PC-3 (cell line): ENCODE results near the gene MYO3B. TPM values are rescaled to one million over a fixed set of nuclear protein-coding genes. Genes with fewer than 3 reads are reported as not detected.
"Not testable (repeated sequence)": the region's sequence is repeated elsewhere in the genome, so short reads cannot be mapped to it uniquely, and the experiment has no call there.

Source experiments
- ATAC-seq: fragments of 200-7000 bp; cut with Tn5 transposase; 2 replicates; pipeline ENCODE4 v1.9.1; 2020; ENCODE audit warnings: mild to moderate bottlenecking, moderate library complexity
- BruUV-seq: library from RNA; stranded (reverse); fragments of 400-500 nt; replicated peaks from 2 replicates; lab custom pipeline; 2021; lab: Mats Ljungman, UMichigan
- CTCF ChIA-PET: fragments of 300-600 bp; sonication (Branson Sonifier 250); formaldehyde crosslinking; loops from one replicate; lab custom pipeline; 2022; ENCODE audit warnings: antibody characterized with exemption; lab: Charles Lee
- POLR2A ChIA-PET: fragments of 300-600 bp; sonication (Branson Sonifier 250); formaldehyde crosslinking; loops from one replicate; lab custom pipeline; 2022; ENCODE audit warnings: antibody characterized with exemption; ENCODE audit not compliant: unreplicated experiment; lab: Charles Lee
- DNase-seq: peaks from one replicate; pipeline ENCODE4 v3.0.0-alpha.2; 2015
- H2AFZ ChIP-seq: fragments of 300-600 bp; sonication (generic); 2 replicates; pipeline ENCODE4 v1.6.0; 2016; ENCODE audit warnings: antibody characterized with exemption, low read length
- H3F3A ChIP-seq: fragments of 300-600 bp; sonication (generic); one replicate; pipeline ENCODE4 v1.6.0; 2017; ENCODE audit warnings: antibody characterized with exemption, low read length, control low read depth, mild to moderate bottlenecking; ENCODE audit not compliant: unreplicated experiment
- H3K27ac ChIP-seq: fragments of 300-600 bp; sonication (generic); 2 replicates; pipeline ENCODE4 v1.5.1; 2016; ENCODE audit warnings: mild to moderate bottlenecking, low read length
- H3K27me3 ChIP-seq: fragments of 300-600 bp; sonication (generic); 2 replicates; pipeline ENCODE4 v1.6.1; 2016; ENCODE audit warnings: low read length, mixed read lengths
- H3K36me3 ChIP-seq: fragments of 300-600 bp; sonication (generic); 2 replicates; pipeline ENCODE4 v1.6.1; 2016; ENCODE audit warnings: low read depth, mixed run types, low read length, mixed read lengths
- H3K4me1 ChIP-seq: fragments of 300-600 bp; sonication (generic); 2 replicates; pipeline ENCODE4 v1.5.1; 2016; ENCODE audit warnings: low read length; ENCODE audit not compliant: insufficient read depth
- H3K4me2 ChIP-seq: fragments of 300-600 bp; sonication (generic); 2 replicates; pipeline ENCODE4 v1.6.0; 2016; ENCODE audit warnings: low read length
- H3K4me3 ChIP-seq: fragments of 300-600 bp; sonication (generic); 2 replicates; pipeline ENCODE4 v1.5.1; 2016; ENCODE audit warnings: mild to moderate bottlenecking, low read length, mixed read lengths
- H3K79me2 ChIP-seq: fragments of 300-600 bp; sonication (generic); 2 replicates; pipeline ENCODE4 v1.6.1; 2017; ENCODE audit warnings: low read length, mixed read lengths
- H3K9ac ChIP-seq: fragments of 300-600 bp; sonication (generic); 2 replicates; pipeline ENCODE4 v1.6.0; 2016; ENCODE audit warnings: mild to moderate bottlenecking, low read length
- H3K9me2 ChIP-seq: fragments of 300-600 bp; sonication (generic); replicated peaks from 2 replicates; pipeline ENCODE4 v1.6.1; 2016; ENCODE audit warnings: mixed run types, low read length, mixed read lengths
- H3K9me3 ChIP-seq: fragments of 300-600 bp; sonication (generic); 2 replicates; pipeline ENCODE4 v1.6.1; 2016; ENCODE audit warnings: low read length, mixed read lengths
- H4K20me1 ChIP-seq: fragments of 300-600 bp; sonication (generic); 2 replicates; pipeline ENCODE4 v1.6.1; 2016; ENCODE audit warnings: low read length, mixed read lengths
- EZH2 ChIP-seq: fragments of 300-600 bp; sonication (generic); IDR thresholded peaks from one replicate; pipeline ENCODE4 v1.6.1; 2017; ENCODE audit warnings: antibody characterized with exemption, mild to moderate bottlenecking, low read length; ENCODE audit not compliant: unreplicated experiment
- EZH2phosphoT487 ChIP-seq: fragments of 300-600 bp; sonication (generic); IDR thresholded peaks from 2 replicates; pipeline ENCODE4 v1.6.1; 2018; ENCODE audit warnings: mild to moderate bottlenecking, antibody characterized with exemption, low read length, borderline replicate concordance
- intact Hi-C: fragments of 100-400 bp; cut with micrococcal nuclease; formaldehyde crosslinking; loops from 2 replicates; pipeline ENCODE4 v1.9.0; 2023
- total RNA-seq: library from RNA; depleted of rRNA; stranded (reverse); fragments of >200 nt; gene quantifications from 2 replicates; pipeline ENCODE4 v1.2.3, GENCODE V29; 2014
- TF ChIP-seq, protein P1 (sequence below): fragments of 300-600 bp; sonication (generic); conservative IDR thresholded peaks from 2 replicates; pipeline ENCODE4 v1.5.1; 2017; ENCODE audit warnings: antibody characterized with exemption, low read depth, mild to moderate bottlenecking, low read length

MYO3B gene
- total RNA-seq, 1 experiment from 2014 or later, result 1.1 TPM

DNA sequence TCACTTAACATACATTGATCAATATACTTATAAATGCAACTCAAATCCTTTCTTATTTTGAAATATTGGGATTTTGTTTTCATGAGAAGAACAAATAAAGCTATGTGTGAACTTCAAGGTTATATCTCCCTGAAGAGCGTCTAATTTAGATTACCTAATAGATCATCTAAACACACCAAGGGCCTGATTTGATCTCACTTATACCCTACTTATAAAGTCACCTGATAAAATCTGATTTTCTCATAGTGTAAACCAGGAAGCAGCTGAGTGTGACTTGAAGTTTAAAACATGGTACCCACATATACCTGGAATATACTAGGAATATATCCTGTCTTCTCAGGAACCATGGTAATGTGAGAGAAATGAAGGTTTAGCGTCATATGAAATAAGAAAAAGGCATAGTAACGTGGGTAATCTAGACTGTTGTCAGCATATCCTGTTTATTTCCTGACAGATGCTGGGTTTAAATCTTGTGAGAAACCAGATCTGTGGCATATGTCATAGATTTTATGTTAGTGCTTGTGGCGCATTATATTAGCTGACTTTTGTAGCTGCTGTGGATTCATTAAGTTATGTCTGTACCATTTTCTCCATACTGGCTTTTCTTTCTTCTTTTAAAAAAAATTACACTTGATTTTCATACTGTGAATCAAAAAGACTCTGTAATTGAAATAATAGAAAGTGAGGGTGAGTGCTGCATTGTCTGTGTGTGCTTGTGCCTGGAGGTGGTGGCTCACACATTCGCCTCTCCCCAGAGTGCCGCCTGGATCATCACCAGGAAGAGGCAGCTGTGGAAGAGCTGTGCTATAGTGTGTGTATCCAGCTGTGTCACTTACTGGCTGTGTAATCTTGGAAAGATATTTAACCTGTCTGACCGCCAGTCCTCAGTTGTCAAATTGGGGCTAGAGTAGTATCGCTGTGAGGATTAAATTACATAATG is 164.0 kb downstream of the MYO3B start:
- H3K4me3 ChIP-seq, result no peak overlapping the region
- no peak overlapping the region for H3K9ac ChIP-seq
- H3K79me2 ChIP-seq, result no peaks in the 10 kb centered on the region
- H3K36me3 ChIP-seq, result no peaks in the 10 kb centered on the region
- no peak overlapping the region for H3K27ac ChIP-seq
- H3F3A ChIP-seq, result no peaks in the 10 kb centered on the region
- no peak overlapping the region for H3K4me2 ChIP-seq
- no peaks in the 10 kb centered on the region for H3K9me3 ChIP-seq
- BruUV-seq, result no TSS peak
- H3K4me1 ChIP-seq, result no peaks in the 10 kb centered on the region; the same call in 1 of the 2 replicates
- H3K9me2 ChIP-seq, result no peaks in the 10 kb centered on the region
- H2AFZ ChIP-seq, result no peak overlapping the region
- TF ChIP-seq, protein P1, sequence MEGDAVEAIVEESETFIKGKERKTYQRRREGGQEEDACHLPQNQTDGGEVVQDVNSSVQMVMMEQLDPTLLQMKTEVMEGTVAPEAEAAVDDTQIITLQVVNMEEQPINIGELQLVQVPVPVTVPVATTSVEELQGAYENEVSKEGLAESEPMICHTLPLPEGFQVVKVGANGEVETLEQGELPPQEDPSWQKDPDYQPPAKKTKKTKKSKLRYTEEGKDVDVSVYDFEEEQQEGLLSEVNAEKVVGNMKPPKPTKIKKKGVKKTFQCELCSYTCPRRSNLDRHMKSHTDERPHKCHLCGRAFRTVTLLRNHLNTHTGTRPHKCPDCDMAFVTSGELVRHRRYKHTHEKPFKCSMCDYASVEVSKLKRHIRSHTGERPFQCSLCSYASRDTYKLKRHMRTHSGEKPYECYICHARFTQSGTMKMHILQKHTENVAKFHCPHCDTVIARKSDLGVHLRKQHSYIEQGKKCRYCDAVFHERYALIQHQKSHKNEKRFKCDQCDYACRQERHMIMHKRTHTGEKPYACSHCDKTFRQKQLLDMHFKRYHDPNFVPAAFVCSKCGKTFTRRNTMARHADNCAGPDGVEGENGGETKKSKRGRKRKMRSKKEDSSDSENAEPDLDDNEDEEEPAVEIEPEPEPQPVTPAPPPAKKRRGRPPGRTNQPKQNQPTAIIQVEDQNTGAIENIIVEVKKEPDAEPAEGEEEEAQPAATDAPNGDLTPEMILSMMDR, result no peak
- no peak for TF ChIP-seq EZH2
- TF ChIP-seq EZH2phosphoT487, result no peak
- no peak for DNase-seq
- no peaks in the 10 kb centered on the region for H3K27me3 ChIP-seq
- intact Hi-C loops, result no loop called here
- ChIA-PET CTCF (no interaction called here), POLR2A (no interaction called here)
- ATAC-seq, result no peak
- no peaks in the 10 kb centered on the region for H4K20me1 ChIP-seq

DNA sequence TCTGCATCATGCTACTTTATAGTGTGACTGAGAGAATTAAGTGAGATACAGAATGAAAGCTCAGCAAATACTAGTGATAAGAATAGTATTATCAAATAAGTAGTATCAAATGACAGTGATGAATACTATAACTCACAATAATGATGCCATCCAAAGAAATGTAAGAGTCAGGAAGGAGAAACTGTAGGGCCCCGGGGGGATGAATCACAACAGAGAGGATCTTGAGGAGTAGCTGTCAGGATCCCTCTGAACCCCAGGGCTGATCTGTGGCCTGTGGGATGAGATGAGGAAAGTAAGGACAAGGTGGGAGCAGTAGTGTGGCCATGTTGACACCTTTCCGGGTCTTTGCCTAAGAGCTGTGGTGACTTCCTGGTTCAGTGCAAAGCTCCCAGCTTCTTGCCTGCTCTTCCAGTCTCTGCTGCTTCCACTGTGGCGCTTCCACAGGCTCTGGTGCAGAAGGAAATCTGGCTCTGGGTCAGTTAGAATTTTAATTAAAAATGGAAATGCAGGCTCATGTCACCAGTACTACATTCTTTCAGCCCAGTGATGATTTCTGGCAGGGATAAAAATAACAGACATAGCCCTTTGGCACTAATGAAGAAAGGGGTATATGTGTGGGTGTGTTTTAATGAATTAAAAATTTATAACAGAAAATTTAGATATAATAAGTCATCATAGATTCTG is 166.9 kb downstream of the MYO3B start:
- ChIA-PET CTCF (no interaction called here), POLR2A (no interaction called here)
- H2AFZ ChIP-seq, result no peak overlapping the region
- no peaks in the 10 kb centered on the region for H3K36me3 ChIP-seq
- no peak overlapping the region for H3K4me3 ChIP-seq
- no peak overlapping the region for H3K27ac ChIP-seq
- intact Hi-C loops, result no loop called here
- no peak overlapping the region for H3K4me2 ChIP-seq
- H3K27me3 ChIP-seq, result no peaks in the 10 kb centered on the region
- H4K20me1 ChIP-seq, result no peaks in the 10 kb centered on the region
- no peaks in the 10 kb centered on the region; the same call in 1 of the 2 replicates for H3K4me1 ChIP-seq
- no peaks in the 10 kb centered on the region for H3K9me3 ChIP-seq
- no peaks in the 10 kb centered on the region for H3K79me2 ChIP-seq
- no peak for DNase-seq
- H3F3A ChIP-seq, result no peaks in the 10 kb centered on the region
- H3K9ac ChIP-seq, result no peak overlapping the region
- TF ChIP-seq, protein P1, result no peak
- no peak for TF ChIP-seq EZH2phosphoT487
- no peak for TF ChIP-seq EZH2
- no peak for ATAC-seq
- H3K9me2 ChIP-seq, result no peaks in the 10 kb centered on the region
- BruUV-seq, result no TSS peak

DNA sequence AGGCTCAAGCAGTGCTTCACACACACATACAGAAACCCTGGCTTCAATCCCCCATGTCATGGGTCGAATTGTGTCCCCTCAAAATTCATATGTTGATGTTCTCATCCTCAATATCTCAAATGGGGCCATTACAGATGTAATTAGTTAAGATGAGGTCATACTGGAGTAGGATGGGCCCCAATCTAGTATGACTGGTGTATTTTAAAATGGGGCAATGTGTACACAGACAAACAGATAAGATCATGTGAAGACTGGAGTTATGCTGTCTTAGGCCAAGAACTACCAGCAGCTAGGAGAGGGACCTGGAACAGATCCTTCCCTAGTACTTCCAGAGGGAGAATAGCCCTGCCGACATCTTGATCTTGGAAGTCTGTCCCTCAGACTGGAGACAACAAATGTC is 167.7 kb downstream of the MYO3B start:
- no peak overlapping the region for H2AFZ ChIP-seq
- H3K4me2 ChIP-seq, result no peak overlapping the region
- no peaks in the 10 kb centered on the region for H3K4me1 ChIP-seq
- BruUV-seq, result no TSS peak
- H3K79me2 ChIP-seq, result no peaks in the 10 kb centered on the region
- ChIA-PET CTCF (no interaction called here), POLR2A (no interaction called here)
- ATAC-seq (no peak), DNase-seq (no peak)
- no peak overlapping the region for H3K4me3 ChIP-seq
- intact Hi-C loops, result no loop called here
- no peaks in the 10 kb centered on the region for H3K36me3 ChIP-seq
- no peaks in the 10 kb centered on the region for H4K20me1 ChIP-seq
- no peaks in the 10 kb centered on the region for H3K9me3 ChIP-seq
- H3K9me2 ChIP-seq, result no peaks in the 10 kb centered on the region
- no peaks in the 10 kb centered on the region for H3F3A ChIP-seq
- no peak overlapping the region for H3K9ac ChIP-seq
- no peak for TF ChIP-seq EZH2
- TF ChIP-seq EZH2phosphoT487, result no peak
- TF ChIP-seq, protein P1, result no peak
- H3K27ac ChIP-seq, result no peak overlapping the region
- no peaks in the 10 kb centered on the region for H3K27me3 ChIP-seq

DNA sequence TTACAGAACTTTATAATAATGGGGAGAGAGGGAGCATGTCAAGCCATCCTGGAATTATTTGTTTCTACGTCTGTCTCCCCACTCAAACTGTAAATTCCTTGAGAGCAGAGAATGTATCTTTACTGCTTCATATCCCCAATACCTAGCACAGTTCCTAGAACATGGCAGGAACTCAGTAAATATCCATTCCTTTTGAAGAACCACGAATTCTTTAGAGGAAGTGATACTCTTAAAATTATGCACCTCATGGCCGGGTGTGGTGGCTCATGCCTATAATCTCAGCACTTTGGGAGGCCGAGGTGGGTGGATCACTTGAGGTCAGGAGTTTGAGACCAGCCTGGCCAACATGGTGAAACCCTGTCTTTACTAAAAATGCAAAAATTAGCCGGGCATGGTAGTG is 171.3 kb downstream of the MYO3B start:
- POLR2A ChIA-PET, H3F3A ChIP-seq, H3K27ac ChIP-seq, H3K4me1 ChIP-seq, H4K20me1 ChIP-seq, CTCF ChIA-PET, H3K4me2 ChIP-seq, H3K79me2 ChIP-seq, H3K9ac ChIP-seq, H3K27me3 ChIP-seq, intact Hi-C loops, H3K9me3 ChIP-seq, ATAC-seq, DNase-seq, H3K4me3 ChIP-seq, BruUV-seq, H3K9me2 ChIP-seq, H2AFZ ChIP-seq, H3K36me3 ChIP-seq: not testable (repeated sequence)
